Activated B cell treated with CpG ODN at 0.5 μM for 24 hours (primary cell): Measurements from ENCODE around the gene FBLL1. TPM values are rescaled to one million over a fixed set of nuclear protein-coding genes. Genes with fewer than 3 reads are reported as not detected.
A peak's percentile ranks its signal among the peaks of the same experiment; 100 is the strongest.

ENCODE experiments used
- ATAC-seq: fragments of 200-7000 bp; cut with Tn5 transposase; one replicate; pipeline ENCODE4 v1.10.0; 2021; ENCODE audit warnings: low read depth, mild to moderate bottlenecking, moderate library complexity
- CTCF ChIA-PET: fragments of 350-600 bp; sonication (Branson Sonifier 250); formaldehyde crosslinking; loops from one replicate; lab custom pipeline; 2021; ENCODE audit warnings: antibody characterized with exemption; lab: Charles Lee
- POLR2A ChIA-PET: fragments of 350-600 bp; sonication (Branson Sonifier 250); formaldehyde crosslinking; loops from one replicate; lab custom pipeline; 2021; ENCODE audit warnings: antibody characterized with exemption; lab: Charles Lee
- DNase-seq: peaks from one replicate; pipeline ENCODE4 v3.0.0; 2022
- H3K27ac Mint-ChIP-seq: one replicate; pipeline ENCODE4 v1.8.0; 2020; ENCODE audit warnings: mixed read lengths
- H3K27me3 Mint-ChIP-seq: one replicate; pipeline ENCODE4 v1.8.0; 2021; ENCODE audit warnings: mixed read lengths
- H3K36me3 Mint-ChIP-seq: one replicate; pipeline ENCODE4 v1.8.0; 2021; ENCODE audit warnings: low read depth, mixed read lengths
- H3K4me1 Mint-ChIP-seq: one replicate; pipeline ENCODE4 v1.8.0; 2021; ENCODE audit warnings: mixed read lengths
- H3K4me3 Mint-ChIP-seq: one replicate; pipeline ENCODE4 v1.8.0; 2020; ENCODE audit warnings: mild to moderate bottlenecking, mixed read lengths
- H3K9me3 Mint-ChIP-seq: one replicate; pipeline ENCODE4 v1.8.0; 2020; ENCODE audit warnings: mixed read lengths
- CTCF ChIP-seq: fragments of 200-600 bp; IDR thresholded peaks from one replicate; pipeline ENCODE4 v1.8.0; 2022; ENCODE audit warnings: antibody characterized with exemption, mild to moderate bottlenecking
- intact Hi-C: fragments of 100-400 bp; cut with micrococcal nuclease; formaldehyde crosslinking; loops from one replicate; pipeline ENCODE4 v1.15.1; 2024
- total RNA-seq: library from RNA; stranded (reverse); gene quantifications from 2 replicates; pipeline ENCODE4 v1.2.3, GENCODE V29; 2022

FBLL1 gene
- total RNA-seq, 1 donor from 2014 or later: 0.20 TPM

- H3K4me3 Mint-ChIP-seq: no peak overlapping the region
These were observed 46.6 kb downstream of the FBLL1 start for GRCh38 chr5:168575391-168576372.

GRCh38 chr5:168578006-168578405 lies 48.9 kb downstream of the FBLL1 start:
- DNase-seq (no peak), ATAC-seq (no peak)
- Mint-ChIP-seq H3K27me3 (no peaks in the 10 kb centered on the region), H3K36me3 (peaks cover 18% of the 10 kb centered on the region), H3K9me3 (no peaks in the 10 kb centered on the region), H3K4me1 (peaks cover 40% of the 10 kb centered on the region), H3K4me3 (peak overlapping the region; percentile 89), H3K27ac (peak overlapping the region; percentile 76)
- ChIA-PET CTCF (no interaction called here), POLR2A (no interaction called here)
- TF ChIP-seq CTCF: no peak
- intact Hi-C loops: no loop called here

More at GRCh38 chr5:168575391-168576372, 46.6 kb downstream of the FBLL1 start:
- H3K27ac Mint-ChIP-seq: no peak overlapping the region
- peaks cover 47% of the 10 kb centered on the region for H3K4me1 Mint-ChIP-seq
- no peak for TF ChIP-seq CTCF
- peaks cover 28% of the 10 kb centered on the region for H3K36me3 Mint-ChIP-seq
- DNase-seq (no peak), ATAC-seq (no peak)
- H3K9me3 Mint-ChIP-seq: no peaks in the 10 kb centered on the region
- intact Hi-C loops: no loop called here
- CTCF ChIA-PET: no interaction called here
- POLR2A ChIA-PET: no interaction called here
- H3K27me3 Mint-ChIP-seq: no peaks in the 10 kb centered on the region

GRCh38 chr5:168578538-168579487 lies 49.7 kb downstream of the FBLL1 start, which contains the start of gene PANK3:
TSS of gene PANK3 (minus strand) at chr5:168579368. CDS start at chr5:168579283, 85 bp downstream.
- Mint-ChIP-seq H3K9me3 (no peaks in the 10 kb centered on the region), H3K4me1 (peaks cover 43% of the 10 kb centered on the region), H3K27me3 (no peaks in the 10 kb centered on the region), H3K36me3 (peaks cover 17% of the 10 kb centered on the region), H3K4me3 (peak within 1 kb of the TSS; percentile 89), H3K27ac (peak within 1 kb of the TSS; percentile 95)
- ChIA-PET CTCF (no interaction called here), POLR2A (interaction anchor here (0.5 to 1.7 kb wide), 3 partner anchors 38 to 1005 kb away, joined by 3 to 8 read pairs (median 4); partner anchors contain the start of genes RARS1 and SPDL1)
- TF ChIP-seq CTCF: no peak
- DNase-seq: no peak
- intact Hi-C loops: loop anchor here (1.0 kb wide), 3 partner anchors 93 to 1004 kb away; partner anchors contain the start of genes RARS1, SPDL1 and WWC1
- peak; percentile 65 for ATAC-seq

GRCh38 chr5:168579488-168580226 lies 50.6 kb downstream of the FBLL1 start:
- TF ChIP-seq CTCF: no peak
- peaks cover 48% of the 10 kb centered on the region for H3K4me1 Mint-ChIP-seq

More at GRCh38 chr5:168579488-168580226, 50.6 kb downstream of the FBLL1 start:
- ATAC-seq (peak; percentile 95), DNase-seq (peak; percentile 96)
- CTCF ChIA-PET: no interaction called here
- intact Hi-C loops: loop anchor here (1.0 kb wide), 3 partner anchors 93 to 1004 kb away; partner anchors contain the start of genes RARS1, SPDL1 and WWC1
- POLR2A ChIA-PET: interaction anchor here (0.5 to 1.7 kb wide), 3 partner anchors 38 to 1004 kb away, joined by 3 to 8 read pairs (median 4); partner anchors contain the start of genes RARS1 and SPDL1
- Mint-ChIP-seq H3K9me3 (peaks cover 1% of the 10 kb centered on the region), H3K4me3 (peak overlapping the region; percentile 84), H3K27me3 (no peaks in the 10 kb centered on the region), H3K27ac (peak overlapping the region; percentile 95), H3K36me3 (peaks cover 17% of the 10 kb centered on the region)
